Bronchial epithelial cell (primary cell): ENCODE results near the gene SMNDC1. TPM values are rescaled to one million over a fixed set of nuclear protein-coding genes. Genes with fewer than 3 reads are reported as not detected.
A peak's percentile ranks its signal among the peaks of the same experiment; 100 is the strongest.

ENCODE experiments used
- DNase-seq: peaks from one replicate; pipeline ENCODE4 v3.0.0-alpha.2; 2010; ENCODE audit warnings: low read depth
- FAIRE-seq: peaks from 2 replicates; lab custom pipeline; 2011; peaks lifted over from hg19 to GRCh38; lab: Jason Lieb, UNC
- H3K27me3 ChIP-seq: 2 replicates; pipeline ENCODE4 v1.5.1; 2011; ENCODE audit warnings: low read length; ENCODE audit not compliant: control insufficient read depth, insufficient read depth
- H3K36me3 ChIP-seq: 2 replicates; pipeline ENCODE4 v1.5.1; 2011; ENCODE audit warnings: low read length; ENCODE audit not compliant: control insufficient read depth, insufficient read depth
- H3K4me3 ChIP-seq: 2 replicates; pipeline ENCODE4 v1.5.1; 2011; ENCODE audit warnings: mild to moderate bottlenecking, low read depth, low read length, control low read depth
- CTCF ChIP-seq: IDR thresholded peaks from 2 replicates; pipeline ENCODE4 v1.5.1; 2011; ENCODE audit warnings: mild to moderate bottlenecking, moderate library complexity, low read length, control low read depth, inconsistent platforms; ENCODE audit not compliant: insufficient read depth, severe bottlenecking
- total RNA-seq: library from RNA; depleted of rRNA; stranded (reverse); fragments of >200 nt; gene quantifications from 2 replicates; pipeline ENCODE4 v1.2.1, GENCODE V29; 2014

Gene SMNDC1
- total RNA-seq, 1 donor from 2014 or later: 6.3 TPM

DNA sequence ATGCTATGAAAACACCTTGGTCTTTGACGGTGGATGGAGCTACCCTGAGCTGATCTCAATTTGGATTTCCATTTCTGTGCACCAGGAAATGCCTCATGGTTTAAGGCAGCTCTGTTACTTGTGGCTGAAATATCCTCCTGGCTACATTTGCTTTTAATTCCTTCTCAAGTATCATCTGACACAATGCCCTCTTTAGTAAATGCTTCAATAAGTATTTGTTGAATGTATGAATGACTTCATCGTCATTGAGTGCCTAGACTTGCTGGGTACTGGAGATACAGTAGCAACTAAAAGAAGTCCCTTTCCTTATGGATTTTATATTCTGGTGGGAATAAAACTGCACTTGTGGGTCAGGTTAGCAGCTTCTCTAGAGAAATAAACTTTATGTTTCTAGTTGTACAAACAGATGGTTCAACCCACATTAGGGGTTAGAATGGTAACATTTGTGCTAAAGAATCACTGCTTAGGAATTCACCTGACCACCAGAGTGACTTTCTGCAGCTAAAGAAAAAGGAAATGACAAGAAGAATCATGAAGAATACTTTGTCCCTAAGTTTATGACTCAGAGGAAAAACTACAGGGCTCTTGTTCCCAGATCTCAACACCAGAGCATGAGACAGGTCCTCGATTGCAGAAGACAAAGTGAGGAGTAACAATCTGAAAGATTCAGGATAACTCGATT lies 21.8 kb upstream of the SMNDC1 start:
- H3K4me3 ChIP-seq: no peak overlapping the region
- no peak for FAIRE-seq
- TF ChIP-seq CTCF: no peak

DNA sequence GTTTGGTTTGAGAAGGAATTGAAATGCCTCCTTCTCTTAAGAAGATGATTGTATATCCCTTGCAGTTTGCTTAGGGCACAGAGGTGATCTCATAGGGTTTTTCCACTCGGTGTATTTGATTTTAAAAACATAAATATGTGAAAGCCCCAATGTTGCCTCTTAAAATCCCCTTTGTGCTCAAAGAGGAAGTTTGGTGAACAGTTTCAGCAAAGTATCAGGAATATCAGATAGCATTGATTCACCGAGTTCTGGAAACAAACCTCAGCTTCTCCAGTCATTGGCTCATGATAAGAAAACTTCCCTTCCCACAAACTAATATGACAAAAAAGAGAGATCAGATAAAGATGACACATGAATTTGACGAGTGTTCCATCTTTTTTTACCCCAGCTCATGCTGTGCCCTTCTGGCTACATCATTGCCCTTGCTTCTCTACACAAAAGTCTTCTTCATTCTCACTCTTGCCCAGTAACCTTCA lies 20.1 kb upstream of the SMNDC1 start:
- Histone ChIP-seq H3K36me3 (no peaks in the 10 kb centered on the region), H3K4me3 (no peak overlapping the region), H3K27me3 (no peaks in the 10 kb centered on the region)
- TF ChIP-seq CTCF: no peak
- DNase-seq (no peak), FAIRE-seq (no peak)

More for the DNA sequence above, 21.8 kb upstream of the SMNDC1 start:
- peak; percentile 67 for DNase-seq
- H3K27me3 ChIP-seq: no peaks in the 10 kb centered on the region
- no peaks in the 10 kb centered on the region for H3K36me3 ChIP-seq

- peak; percentile 70 for DNase-seq
- no peaks in the 10 kb centered on the region for H3K36me3 ChIP-seq
- no peak overlapping the region for H3K4me3 ChIP-seq
- FAIRE-seq: no peak
- H3K27me3 ChIP-seq: no peaks in the 10 kb centered on the region
- no peak for TF ChIP-seq CTCF
Observed at GRCh38 chr10:110324201-110324804, 19.6 kb upstream of the SMNDC1 start.

- FAIRE-seq (no peak), DNase-seq (peak; percentile 87)
- Histone ChIP-seq H3K27me3 (no peaks in the 10 kb centered on the region), H3K36me3 (no peaks in the 10 kb centered on the region), H3K4me3 (no peak overlapping the region)
- no peak for TF ChIP-seq CTCF
Observed at GRCh38 chr10:110323503-110323902, 18.8 kb upstream of the SMNDC1 start.

- FAIRE-seq: no peak
- H3K36me3 ChIP-seq: no peaks in the 10 kb centered on the region
- TF ChIP-seq CTCF: no peak
- no peaks in the 10 kb centered on the region for H3K27me3 ChIP-seq
- no peak overlapping the region for H3K4me3 ChIP-seq
- no peak for DNase-seq
Observed at GRCh38 chr10:110321869-110322620, 17.3 kb upstream of the SMNDC1 start.
